Right lobe of liver (tissue), 4 donors: ENCODE results near the gene MNT.
"Not testable (repeated sequence)": the region's sequence is repeated elsewhere in the genome, so short reads cannot be mapped to it uniquely, and the experiment has no call there.

Experiments used
- CTCF ChIP-seq, 4 donors: fragments of 200-600 bp in 3 of 4; fragments of 450-650 bp in 1 of 4; IDR thresholded peaks; one replicate each; pipeline versions ENCODE4 v1.5.1 to v1.8.0; 2016 to 2022; ENCODE audit warnings: antibody characterized with exemption in 4 of 4, mild to moderate bottlenecking in 2 of 4
- POLR2A ChIP-seq: fragments of 450-650 bp; IDR thresholded peaks from one replicate; pipeline ENCODE4 v1.6.1; 2017; ENCODE audit warnings: antibody characterized with exemption, mild to moderate bottlenecking
- donor health status: DM: no; HTN: no; CAD: no.
- donor health status: DM: no; HTN: no; CAD: no.
- donor health status: DM: no; HTN: yes; CAD: no.

GRCh38 chr17:2447479-2447878, 46.6 kb upstream of the MNT start:
- not testable (repeated sequence) for TF ChIP-seq POLR2A; CTCF (IDR thresholded peaks at IDR 0.05)
